Measurements from ENCODE around the gene SH3PXD2B. TPM values are rescaled to one million over a fixed set of nuclear protein-coding genes. Genes with fewer than 3 reads are reported as not detected.

Gene SH3PXD2B
- total RNA-seq, 6 experiments from 2014 or later = 2.5 to 6.8 (median 5.2) TPM

DNA sequence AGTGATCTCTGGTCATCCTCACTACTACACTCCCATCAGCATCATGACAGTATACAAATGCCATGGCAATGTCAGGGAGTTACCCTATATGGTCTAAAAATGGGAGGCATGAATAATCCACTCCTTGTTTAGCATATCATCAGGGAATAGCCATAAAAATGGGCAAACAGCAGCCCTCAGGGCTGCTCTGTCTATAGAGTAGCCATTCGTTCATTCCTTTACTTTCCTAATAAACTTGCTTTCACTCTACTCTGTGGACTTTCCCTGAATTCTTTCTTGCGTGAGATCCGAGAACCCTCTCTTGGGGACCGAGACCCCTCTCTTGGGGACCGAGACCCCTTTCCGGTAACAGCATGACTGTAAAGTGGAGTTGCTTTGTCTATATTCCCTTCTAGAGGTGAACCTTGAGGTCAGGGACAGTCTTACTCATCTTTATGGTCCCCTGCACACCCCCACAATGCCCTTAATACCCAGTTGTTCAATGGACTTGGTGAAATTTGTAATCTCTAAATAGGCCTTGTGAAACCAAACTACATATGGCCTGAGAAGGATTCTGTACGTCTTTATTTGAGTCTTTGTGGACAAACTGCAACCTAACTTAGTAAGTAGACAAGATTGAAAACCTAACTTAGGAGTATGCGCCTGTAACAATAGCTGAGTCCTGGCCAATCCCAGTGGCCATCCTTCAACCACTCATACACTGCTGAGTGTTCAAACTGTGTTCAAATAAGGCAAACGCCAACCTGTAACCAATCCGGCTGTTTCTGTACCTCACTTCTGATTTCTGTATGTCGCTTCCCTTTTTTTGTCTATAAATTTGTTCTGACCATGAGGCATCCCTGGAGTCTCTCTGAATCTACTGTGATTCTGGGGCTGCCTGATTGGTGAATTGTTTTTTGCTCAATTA, 138.5 kb downstream of the SH3PXD2B start:
- DNase-seq (peak in 1 of 3 donors; percentile 16), ATAC-seq (no peak)
- WGBS (ENCODE audit: insufficient coverage, low coverage, low lambda C conversion rate, missing lambda C conversion rate) = 85% methylated on average over 7 of the region's 11 CpGs
- Histone ChIP-seq H3K4me3 (no peak overlapping the region), H3K27ac (no peak overlapping the region), H3K36me3 (no peaks in the 10 kb centered on the region), H3K27me3 (no peaks in the 10 kb centered on the region), H3K9me3 (no peaks in the 10 kb centered on the region), H3K4me1 (no peaks in the 10 kb centered on the region)
- intact Hi-C loops (cut with DNase I) = no loop called here
- TF ChIP-seq, protein P1, sequence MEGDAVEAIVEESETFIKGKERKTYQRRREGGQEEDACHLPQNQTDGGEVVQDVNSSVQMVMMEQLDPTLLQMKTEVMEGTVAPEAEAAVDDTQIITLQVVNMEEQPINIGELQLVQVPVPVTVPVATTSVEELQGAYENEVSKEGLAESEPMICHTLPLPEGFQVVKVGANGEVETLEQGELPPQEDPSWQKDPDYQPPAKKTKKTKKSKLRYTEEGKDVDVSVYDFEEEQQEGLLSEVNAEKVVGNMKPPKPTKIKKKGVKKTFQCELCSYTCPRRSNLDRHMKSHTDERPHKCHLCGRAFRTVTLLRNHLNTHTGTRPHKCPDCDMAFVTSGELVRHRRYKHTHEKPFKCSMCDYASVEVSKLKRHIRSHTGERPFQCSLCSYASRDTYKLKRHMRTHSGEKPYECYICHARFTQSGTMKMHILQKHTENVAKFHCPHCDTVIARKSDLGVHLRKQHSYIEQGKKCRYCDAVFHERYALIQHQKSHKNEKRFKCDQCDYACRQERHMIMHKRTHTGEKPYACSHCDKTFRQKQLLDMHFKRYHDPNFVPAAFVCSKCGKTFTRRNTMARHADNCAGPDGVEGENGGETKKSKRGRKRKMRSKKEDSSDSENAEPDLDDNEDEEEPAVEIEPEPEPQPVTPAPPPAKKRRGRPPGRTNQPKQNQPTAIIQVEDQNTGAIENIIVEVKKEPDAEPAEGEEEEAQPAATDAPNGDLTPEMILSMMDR (IDR thresholded peaks at IDR 0.05) = no peak
- TF ChIP-seq POLR2A (IDR thresholded peaks at IDR 0.05) = no peak

DNA sequence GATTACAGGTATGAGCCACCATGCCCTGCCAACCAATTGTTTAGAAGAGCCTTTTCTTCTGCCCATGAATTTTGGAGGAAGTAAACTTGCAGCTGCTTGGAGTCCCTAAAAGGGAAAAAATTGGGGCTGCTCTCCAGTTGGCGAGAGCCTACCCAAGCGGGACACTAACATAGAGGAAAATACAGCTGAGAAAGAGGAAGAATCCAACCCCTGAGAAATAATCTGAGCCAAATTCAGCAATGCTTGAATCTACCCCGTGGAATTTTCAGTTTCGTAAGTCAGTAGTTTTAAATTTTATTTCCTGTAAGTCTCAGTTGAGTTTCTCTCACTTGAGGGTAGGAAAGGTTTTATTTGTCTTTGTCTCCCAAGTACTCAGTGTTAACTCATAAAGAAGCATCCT, 140.4 kb downstream of the SH3PXD2B start:
- TF ChIP-seq, protein P1 (IDR thresholded peaks at IDR 0.05) = no peak
- no peak for TF ChIP-seq POLR2A (IDR thresholded peaks at IDR 0.05)

DNA sequence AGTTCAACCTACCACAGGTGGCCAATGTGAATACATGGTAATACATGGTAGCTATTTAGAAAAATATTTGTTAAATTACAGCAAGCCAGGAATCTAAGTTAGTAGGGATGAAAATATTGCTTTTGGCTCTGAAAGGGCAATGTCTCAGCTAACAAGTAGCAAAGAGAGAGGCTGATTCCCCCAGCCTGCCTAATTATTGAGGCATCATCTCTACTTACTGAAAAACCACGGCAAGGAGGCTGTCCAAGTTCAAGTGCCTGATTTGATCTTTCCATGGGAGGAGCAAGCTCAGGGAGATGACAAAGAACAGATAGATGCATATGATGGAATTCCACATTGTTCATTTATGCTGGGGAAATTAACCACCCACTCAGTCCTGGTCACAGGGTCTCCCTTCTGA, 142.0 kb downstream of the SH3PXD2B start:
- TF ChIP-seq, protein P1 (IDR thresholded peaks at IDR 0.05) = no peak
- TF ChIP-seq POLR2A (IDR thresholded peaks at IDR 0.05) = no peak
- Histone ChIP-seq H3K36me3 (no peaks in the 10 kb centered on the region), H3K27ac (no peak overlapping the region), H3K4me1 (no peaks in the 10 kb centered on the region), H3K27me3 (no peaks in the 10 kb centered on the region), H3K4me3 (no peak overlapping the region), H3K9me3 (no peaks in the 10 kb centered on the region)
- WGBS (ENCODE audit: insufficient coverage, low coverage, low lambda C conversion rate, missing lambda C conversion rate) = 100% methylated on average over 1 of the region's 1 CpG
- ATAC-seq = no peak
- intact Hi-C loops (cut with DNase I) = no loop called here
- DNase-seq = no peak

More for the DNA sequence above, 140.4 kb downstream of the SH3PXD2B start:
- ATAC-seq = no peak
- WGBS (ENCODE audit: insufficient coverage, low coverage, low lambda C conversion rate, missing lambda C conversion rate) = 86% methylated on average over 2 of the region's 4 CpGs
- peak in 1 of 3 donors; percentile 8 for DNase-seq
- no peaks in the 10 kb centered on the region for H3K9me3 ChIP-seq
- H3K36me3 ChIP-seq = no peaks in the 10 kb centered on the region
- no peak overlapping the region for H3K27ac ChIP-seq
- intact Hi-C loops (cut with DNase I) = no loop called here
- H3K4me1 ChIP-seq = no peaks in the 10 kb centered on the region
- no peak overlapping the region for H3K4me3 ChIP-seq
- H3K27me3 ChIP-seq = no peaks in the 10 kb centered on the region

DNA sequence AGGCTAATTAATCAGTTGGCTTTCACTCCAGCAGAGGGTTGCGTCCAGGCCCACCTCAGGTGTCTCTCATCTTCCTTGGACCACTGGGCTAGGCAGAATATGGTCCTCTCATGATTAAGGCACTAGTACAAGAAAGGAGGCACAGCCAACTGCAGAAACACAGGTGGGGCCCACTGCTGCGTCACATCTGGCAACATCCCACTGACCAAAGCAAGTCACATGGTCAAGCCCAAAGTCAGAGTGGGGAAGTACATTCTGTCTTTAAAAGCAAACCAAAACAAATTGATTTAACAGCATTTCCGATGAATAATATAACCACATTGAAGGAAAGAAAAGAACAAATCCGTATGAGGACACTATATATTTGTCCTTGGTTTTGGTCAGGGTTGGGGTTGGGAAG, 142.7 kb downstream of the SH3PXD2B start:
- H3K27ac ChIP-seq = no peak overlapping the region
- no peak for ATAC-seq
- no peaks in the 10 kb centered on the region for H3K9me3 ChIP-seq
- no peaks in the 10 kb centered on the region for H3K4me1 ChIP-seq
- no peaks in the 10 kb centered on the region for H3K36me3 ChIP-seq
- intact Hi-C loops (cut with DNase I) = no loop called here
- H3K27me3 ChIP-seq = no peaks in the 10 kb centered on the region
- peak in 1 of 3 donors; percentile 4 for DNase-seq
- TF ChIP-seq, protein P1 (IDR thresholded peaks at IDR 0.05) = no peak
- TF ChIP-seq POLR2A (IDR thresholded peaks at IDR 0.05) = no peak
- WGBS (ENCODE audit: insufficient coverage, low coverage, low lambda C conversion rate, missing lambda C conversion rate) = 86% methylated on average over 4 of the region's 4 CpGs
- no peak overlapping the region for H3K4me3 ChIP-seq

All from right lobe of liver (tissue), 6 donors.